ENCODE measurements around the gene OAS3. TPM values are rescaled to one million over a fixed set of nuclear protein-coding genes. Genes with fewer than 3 reads are reported as not detected.

OAS3 gene
- polyA plus RNA-seq, 3 donors, result 22.0 to 54.3 (median 41.9) TPM

- no peak for DNase-seq
- Histone ChIP-seq H3K9me3 (replicated peaks in 1 of 2; ENCODE audit: control insufficient read depth in 1 of 2, insufficient read depth in 1 of 2, low read length in 2 of 2) (peaks cover 0 to 2% of the 10 kb centered on the region in 2 donors), H2AFZ (ENCODE audit: insufficient read depth, low read depth, low read length, poor library complexity, severe bottlenecking) (no peak overlapping the region), H3K27ac (ENCODE audit: low read depth in 1 of 2, low read length in 2 of 2) (no peak overlapping the region), H3K4me1 (ENCODE audit: control insufficient read depth in 1 of 2, insufficient read depth in 2 of 2, low read length in 2 of 2) (no peaks in the 10 kb centered on the region), H3K4me3 (replicated peaks in 1 of 3; ENCODE audit: low read depth in 2 of 3, low read length in 3 of 3) (no peak overlapping the region), H3K4me2 (replicated peaks; ENCODE audit: extremely low read depth, low read length, poor library complexity, severe bottlenecking) (no peak overlapping the region), H4K20me1 (ENCODE audit: insufficient read depth, low read length) (no peaks in the 10 kb centered on the region), H3K36me3 (replicated peaks in 1 of 2; ENCODE audit: control insufficient read depth in 1 of 2, insufficient read depth in 2 of 2, low read length in 2 of 2) (peaks cover 93 to 98% of the 10 kb centered on the region in 2 donors), H3K79me2 (ENCODE audit: insufficient read depth, low read length) (no peaks in the 10 kb centered on the region), H3K9ac (ENCODE audit: insufficient read depth, low read length, poor library complexity, severe bottlenecking) (no peak overlapping the region), H3K27me3 (ENCODE audit: control insufficient read depth in 2 of 2, insufficient read depth in 2 of 2, low read length in 2 of 2) (no peaks in the 10 kb centered on the region)
- Mint-ChIP-seq H3K9me3 (peaks cover 1 to 9% (median 5%) of the 10 kb centered on the region in 7 donors), H3K4me1 (no peaks in the 10 kb centered on the region), H3K27me3 (ENCODE audit: low read depth in 3 of 3) (no peaks in the 10 kb centered on the region), H3K27ac (peak overlapping the region in 1 of 7 donors; percentile 35), H3K4me3 (no peak overlapping the region), H3K36me3 (peaks cover 88 to 93% of the 10 kb centered on the region in 2 donors)
- TF ChIP-seq CTCF (IDR thresholded peaks at IDR 0.05), result no peak
- intact Hi-C loops (cut with micrococcal nuclease), result no loop called here
- 100% methylated on average over 2 of the region's 5 CpGs for WGBS (ENCODE audit: insufficient coverage)
These were observed 64.4 kb downstream of the OAS3 start for GRCh38 chr12:113002676-113003075.

GRCh38 chr12:113003636-113004035 lies 65.4 kb downstream of the OAS3 start:
- H3K36me3 Mint-ChIP-seq, result peaks cover 86 to 93% of the 10 kb centered on the region in 2 donors
- intact Hi-C loops (cut with micrococcal nuclease), result no loop called here

More at GRCh38 chr12:113003636-113004035, 65.4 kb downstream of the OAS3 start:
- H4K20me1 ChIP-seq (ENCODE audit: insufficient read depth, low read length), result no peaks in the 10 kb centered on the region
- H2AFZ ChIP-seq (ENCODE audit: insufficient read depth, low read depth, low read length, poor library complexity, severe bottlenecking), result no peak overlapping the region
- no peaks in the 10 kb centered on the region for H3K27me3 ChIP-seq (ENCODE audit: control insufficient read depth in 2 of 2, insufficient read depth in 2 of 2, low read length in 2 of 2)
- no peak overlapping the region for H3K4me3 ChIP-seq (replicated peaks in 1 of 3; ENCODE audit: low read depth in 2 of 3, low read length in 3 of 3)
- Mint-ChIP-seq H3K4me1 (no peaks in the 10 kb centered on the region), H3K27ac (peak overlapping the region in 1 of 7 donors; percentile 26), H3K4me3 (no peak overlapping the region), H3K9me3 (peaks cover 0 to 1% (median 0%) of the 10 kb centered on the region in 7 donors), H3K27me3 (ENCODE audit: low read depth in 3 of 3) (no peaks in the 10 kb centered on the region)
- DNase-seq, result no peak
- TF ChIP-seq CTCF (IDR thresholded peaks at IDR 0.05), result no peak
- no peak overlapping the region for H3K4me2 ChIP-seq (replicated peaks; ENCODE audit: extremely low read depth, low read length, poor library complexity, severe bottlenecking)
- no peaks in the 10 kb centered on the region for H3K9me3 ChIP-seq (replicated peaks in 1 of 2; ENCODE audit: control insufficient read depth in 1 of 2, insufficient read depth in 1 of 2, low read length in 2 of 2)
- no peak overlapping the region for H3K27ac ChIP-seq (ENCODE audit: low read depth in 1 of 2, low read length in 2 of 2)
- H3K79me2 ChIP-seq (ENCODE audit: insufficient read depth, low read length), result no peaks in the 10 kb centered on the region
- 95% methylated on average over 9 of the region's 9 CpGs for WGBS (ENCODE audit: insufficient coverage)
- H3K9ac ChIP-seq (ENCODE audit: insufficient read depth, low read length, poor library complexity, severe bottlenecking), result no peak overlapping the region
- H3K4me1 ChIP-seq (ENCODE audit: control insufficient read depth in 1 of 2, insufficient read depth in 2 of 2, low read length in 2 of 2), result no peaks in the 10 kb centered on the region
- peaks cover 93 to 98% of the 10 kb centered on the region in 2 donors for H3K36me3 ChIP-seq (replicated peaks in 1 of 2; ENCODE audit: control insufficient read depth in 1 of 2, insufficient read depth in 2 of 2, low read length in 2 of 2)
